Breast epithelium (tissue), 3 donors: ENCODE results near the gene SCN5A.

Experiments used
- CTCF ChIP-seq, 3 donors: fragments of 450-650 bp; IDR thresholded peaks; one replicate each; pipeline ENCODE4 v1.5.1; 2016 to 2017; ENCODE audit warnings: antibody characterized with exemption in 3 of 3, mild to moderate bottlenecking in 3 of 3, moderate library complexity in 3 of 3
- POLR2AphosphoS5 ChIP-seq, 3 donors: sonication (generic); formaldehyde crosslinking; IDR thresholded peaks; one replicate each; pipeline ENCODE4 v1.6.1; 2017; ENCODE audit warnings: antibody characterized with exemption in 3 of 3

- TF ChIP-seq CTCF (IDR thresholded peaks at IDR 0.05) (no peak), POLR2AphosphoS5 (IDR thresholded peaks at IDR 0.05) (no peak)
Observed at GRCh38 chr3:38630606-38631005, 18.9 kb downstream of the SCN5A start.
